Peyer's patch (tissue), 4 donors: ENCODE data around the gene ENTPD3. TPM values are rescaled to one million over a fixed set of nuclear protein-coding genes. Genes with fewer than 3 reads are reported as not detected.

Source experiments
- DNase-seq, 3 donors: peaks; one replicate each; pipeline ENCODE4 v3.0.0-alpha.2; 2017 to 2019
- H3K27ac ChIP-seq, 4 donors: fragments of 200-600 bp; sonication (generic); one replicate each; pipeline ENCODE4 v1.5.1; 2016 to 2019
- H3K27me3 ChIP-seq, 2 donors: fragments of 200-600 bp; sonication (generic); one replicate each; pipeline ENCODE4 v1.5.1; 2019
- H3K36me3 ChIP-seq, 3 donors: fragments of 200-600 bp; sonication (generic); one replicate each; pipeline ENCODE4 v1.5.1; 2016 to 2019
- H3K4me1 ChIP-seq, 4 donors: fragments of 200-600 bp; sonication (generic); one replicate each; pipeline ENCODE4 v1.5.1; 2016 to 2019
- H3K4me3 ChIP-seq, 4 donors: fragments of 200-600 bp; sonication (generic); 1 replicate in 3 of 4; 2 replicates in 1 of 4; pipeline ENCODE4 v1.5.1; 2016 to 2019; ENCODE audit warnings: mild to moderate bottlenecking in 1 of 4
- H3K9me3 ChIP-seq, 4 donors: fragments of 200-600 bp; sonication (generic); one replicate each; pipeline ENCODE4 v1.5.1; 2016 to 2019; ENCODE audit warnings: mild to moderate bottlenecking in 1 of 4
- POLR2A ChIP-seq, 2 donors: fragments of 450-650 bp; IDR thresholded peaks; one replicate each; pipeline ENCODE4 v1.5.1; 2017; ENCODE audit warnings: antibody characterized with exemption in 2 of 2, mild to moderate bottlenecking in 2 of 2, moderate library complexity in 2 of 2
- total RNA-seq, 4 donors: library from RNA; depleted of rRNA; stranded (reverse); fragments of >200 nt; gene quantifications; one replicate each; pipeline ENCODE4 v1.1.0, GENCODE V29; 2016
- TF ChIP-seq, protein P1 (sequence below), 6 experiments: fragments of 450-650 bp in 4 of 6; fragments of 200-600 bp in 2 of 6; sonication (generic) in 1 of 6; IDR thresholded peaks; one replicate each; pipeline ENCODE4 v1.5.1; 2017 to 2019; ENCODE audit warnings: antibody characterized with exemption in 6 of 6, mild to moderate bottlenecking in 3 of 6, moderate library complexity in 1 of 6

ENTPD3 gene
- total RNA-seq, 4 donors from 2014 or later = 0.53 to 1.2 (median 0.67) TPM; not detected in 1

DNA sequence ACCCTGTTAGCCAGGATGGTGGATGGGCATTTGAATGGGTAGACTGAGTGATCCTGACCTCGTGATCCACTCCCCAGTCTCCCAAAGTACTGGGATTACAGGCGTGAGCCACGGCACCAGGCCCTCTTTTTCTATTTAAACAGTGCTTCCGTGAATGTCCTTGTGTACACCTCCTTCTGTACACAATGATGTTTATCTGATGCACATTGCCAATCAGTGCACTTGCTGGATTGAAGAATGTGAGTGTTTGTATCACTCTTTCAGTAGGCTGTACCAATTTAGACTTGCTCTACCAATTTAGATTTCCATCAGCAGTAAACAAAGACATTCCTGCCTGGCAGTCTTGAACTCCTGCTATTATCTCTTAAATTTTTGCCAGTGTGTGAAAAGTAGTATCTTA, 81.0 kb downstream of the ENTPD3 start:
- Histone ChIP-seq H3K36me3 (peaks cover 0 to 13% (median 0%) of the 10 kb centered on the region in 3 donors), H3K27ac (no peak overlapping the region), H3K9me3 (no peaks in the 10 kb centered on the region), H3K4me3 (no peak overlapping the region), H3K4me1 (no peaks in the 10 kb centered on the region), H3K27me3 (no peaks in the 10 kb centered on the region)
- DNase-seq = no peak
- TF ChIP-seq, protein P1, sequence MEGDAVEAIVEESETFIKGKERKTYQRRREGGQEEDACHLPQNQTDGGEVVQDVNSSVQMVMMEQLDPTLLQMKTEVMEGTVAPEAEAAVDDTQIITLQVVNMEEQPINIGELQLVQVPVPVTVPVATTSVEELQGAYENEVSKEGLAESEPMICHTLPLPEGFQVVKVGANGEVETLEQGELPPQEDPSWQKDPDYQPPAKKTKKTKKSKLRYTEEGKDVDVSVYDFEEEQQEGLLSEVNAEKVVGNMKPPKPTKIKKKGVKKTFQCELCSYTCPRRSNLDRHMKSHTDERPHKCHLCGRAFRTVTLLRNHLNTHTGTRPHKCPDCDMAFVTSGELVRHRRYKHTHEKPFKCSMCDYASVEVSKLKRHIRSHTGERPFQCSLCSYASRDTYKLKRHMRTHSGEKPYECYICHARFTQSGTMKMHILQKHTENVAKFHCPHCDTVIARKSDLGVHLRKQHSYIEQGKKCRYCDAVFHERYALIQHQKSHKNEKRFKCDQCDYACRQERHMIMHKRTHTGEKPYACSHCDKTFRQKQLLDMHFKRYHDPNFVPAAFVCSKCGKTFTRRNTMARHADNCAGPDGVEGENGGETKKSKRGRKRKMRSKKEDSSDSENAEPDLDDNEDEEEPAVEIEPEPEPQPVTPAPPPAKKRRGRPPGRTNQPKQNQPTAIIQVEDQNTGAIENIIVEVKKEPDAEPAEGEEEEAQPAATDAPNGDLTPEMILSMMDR (IDR thresholded peaks at IDR 0.05) = no peak
- TF ChIP-seq POLR2A (IDR thresholded peaks at IDR 0.05) = no peak

DNA sequence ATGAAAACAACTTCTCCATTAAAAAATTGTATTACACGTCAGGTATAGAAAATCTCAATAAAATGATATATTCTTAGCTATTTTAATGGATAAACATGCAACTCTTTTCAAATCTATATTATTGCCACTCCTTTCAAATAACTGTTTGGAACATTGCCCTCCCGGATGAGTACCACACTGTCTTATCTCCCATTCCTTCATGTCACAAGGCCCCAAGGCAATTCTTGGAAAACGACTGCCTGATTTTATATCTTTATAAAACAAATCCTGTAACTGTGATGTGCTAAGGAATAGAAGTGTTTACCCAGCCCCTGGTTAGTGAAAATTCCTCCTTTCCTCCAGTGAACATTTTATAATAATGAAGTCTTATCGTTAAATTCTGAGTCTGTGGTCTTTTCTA, 83.7 kb downstream of the ENTPD3 start:
- no peaks in the 10 kb centered on the region for H3K4me1 ChIP-seq
- no peaks in the 10 kb centered on the region for H3K36me3 ChIP-seq
- TF ChIP-seq, protein P1 (IDR thresholded peaks at IDR 0.05) = no peak
- TF ChIP-seq POLR2A (IDR thresholded peaks at IDR 0.05) = no peak
- no peaks in the 10 kb centered on the region for H3K9me3 ChIP-seq
- no peaks in the 10 kb centered on the region for H3K27me3 ChIP-seq
- H3K27ac ChIP-seq = no peak overlapping the region
- H3K4me3 ChIP-seq = no peak overlapping the region
- DNase-seq = no peak

DNA sequence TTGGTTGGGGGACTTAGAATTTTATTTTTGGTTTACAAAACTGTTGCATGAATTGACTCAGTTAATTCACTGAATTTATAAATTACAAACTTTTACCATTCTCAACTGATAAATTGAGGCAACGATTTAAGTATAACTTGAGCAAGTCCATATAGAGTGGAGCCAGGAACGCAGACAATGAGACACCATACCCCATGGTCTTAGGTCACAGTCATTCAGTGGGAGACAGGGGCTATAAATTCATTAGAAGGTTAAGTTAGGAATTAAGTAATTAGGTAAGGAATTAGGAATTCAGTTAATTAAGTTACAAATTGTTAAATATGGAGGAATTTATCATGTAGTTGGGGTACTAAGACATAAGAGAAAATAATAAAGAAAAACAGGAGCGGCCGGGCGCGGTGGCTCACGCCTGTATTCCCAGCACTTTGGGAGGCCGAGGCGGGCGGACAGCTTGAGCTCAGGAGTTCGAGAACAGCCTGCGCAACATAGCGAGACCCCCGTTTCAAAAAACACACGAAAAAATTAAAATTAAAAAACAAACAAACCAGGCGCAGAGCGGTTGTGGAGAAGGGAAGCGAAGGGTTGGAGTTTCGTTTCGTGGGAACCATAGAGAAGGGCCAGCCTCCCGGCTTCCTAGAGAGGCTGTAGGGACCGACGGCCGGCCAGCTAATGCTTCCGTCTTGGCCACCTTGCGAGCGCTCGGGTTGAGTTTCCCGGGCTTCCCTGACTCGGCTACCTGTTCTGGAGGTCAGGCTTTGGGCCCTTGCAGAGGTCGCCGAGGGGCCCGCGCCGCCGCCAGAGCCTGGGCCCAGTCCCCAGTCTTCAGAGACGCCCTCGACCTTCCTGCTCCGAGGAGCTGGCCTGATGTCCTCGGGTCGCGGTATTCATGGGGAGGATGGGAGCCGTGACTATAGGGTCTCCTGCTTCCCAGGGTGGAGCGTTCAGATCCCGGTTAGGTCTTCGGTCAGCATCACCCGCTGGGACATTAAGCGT, 89.8 kb downstream of the ENTPD3 start, which contains the start of gene ZNF619:
TSS of gene ZNF619 (plus strand) at position 645 of the 993 bp plus-strand sequence. CDS start 858 bp downstream, outside the sequence.
- H3K9me3 ChIP-seq = no peaks in the 10 kb centered on the region
- TF ChIP-seq POLR2A (IDR thresholded peaks at IDR 0.05) = peak in 1 of 2 donors; percentile 33
- TF ChIP-seq, protein P1 (IDR thresholded peaks at IDR 0.05) = no peak
- peak within 1 kb of the TSS; percentile 65 to 78 (median 75) for H3K27ac ChIP-seq
- peak; percentile 70 to 88 (median 81) for DNase-seq
- peaks cover 0 to 7% (median 0%) of the 10 kb centered on the region in 4 donors for H3K4me1 ChIP-seq
- peaks cover 0 to 18% (median 0%) of the 10 kb centered on the region in 3 donors for H3K36me3 ChIP-seq
- peak within 1 kb of the TSS; percentile 69 to 90 (median 82) for H3K4me3 ChIP-seq
- H3K27me3 ChIP-seq = no peaks in the 10 kb centered on the region

DNA sequence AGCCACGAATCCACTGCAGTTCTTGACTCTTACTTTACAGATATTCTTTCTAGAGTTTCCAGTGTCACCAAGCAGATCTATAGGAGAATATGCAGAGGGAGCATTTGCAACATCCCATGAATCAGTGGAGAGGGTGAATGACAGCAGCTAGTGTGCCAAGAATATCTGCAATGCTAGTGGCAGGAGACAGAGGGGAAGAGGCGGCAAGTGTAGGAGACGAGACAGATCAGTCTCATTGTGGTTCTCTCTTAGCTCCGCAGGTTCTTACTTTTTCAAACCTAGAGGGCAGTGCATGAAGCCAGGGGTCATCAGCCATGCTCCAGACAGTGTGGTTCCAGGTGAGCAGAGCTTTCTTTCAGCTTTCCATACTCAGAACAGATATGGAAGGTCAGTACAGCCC, 90.7 kb downstream of the ENTPD3 start:
- TF ChIP-seq, protein P1 (IDR thresholded peaks at IDR 0.05) = no peak
- no peak for TF ChIP-seq POLR2A (IDR thresholded peaks at IDR 0.05)
- H3K36me3 ChIP-seq = peaks cover 0 to 26% (median 0%) of the 10 kb centered on the region in 3 donors
- H3K27ac ChIP-seq = no peak overlapping the region
- no peaks in the 10 kb centered on the region for H3K9me3 ChIP-seq
- peaks cover 0 to 7% (median 0%) of the 10 kb centered on the region in 4 donors for H3K4me1 ChIP-seq
- H3K27me3 ChIP-seq = no peaks in the 10 kb centered on the region
- no peak for DNase-seq
- H3K4me3 ChIP-seq = peak overlapping the region in 3 of 4 donors; percentile 73 to 90 (median 90)

Other genes with a start within 250 kb of the ENTPD3 start
- gene EIF1B, start 77.5 kb upstream of the ENTPD3 start, total RNA-seq = 10 to 100 TPM; 24.3 to 35.7 (median 32.5) TPM
- gene RPL14, start 70.2 kb downstream of the ENTPD3 start, total RNA-seq = 100 to 1,000 TPM; 102 to 406 (median 172) TPM
- gene ZNF619, start 89.9 kb downstream of the ENTPD3 start, total RNA-seq = 10 to 100 TPM in 3 of 4 donors, 1 to 10 TPM in 1; 5.1 to 14.9 (median 12.8) TPM
- 1 to 10 TPM; 4.4 to 6.7 (median 5.6) TPM for gene ZNF620, start 118.9 kb downstream of the ENTPD3 start, total RNA-seq
- gene ZNF621, start 137.8 kb downstream of the ENTPD3 start, total RNA-seq = 10 to 100 TPM; 13.3 to 50.3 (median 30.3) TPM